Gastrocnemius medialis (tissue), 4 donors: ENCODE measurements around the gene BPHL. TPM values are rescaled to one million over a fixed set of nuclear protein-coding genes. Genes with fewer than 3 reads are reported as not detected.
A peak's percentile ranks its signal among the peaks of the same experiment; 100 is the strongest.
"Not testable (repeated sequence)": the region's sequence is repeated elsewhere in the genome, so short reads cannot be mapped to it uniquely, and the experiment has no call there.

Experiments used
- ATAC-seq, 2 donors: fragments of 150-250 bp; one replicate each; pipeline ENCODE4 v1.9.1; 2016
- DNase-seq, 2 donors: peaks; one replicate each; pipeline ENCODE4 v3.0.0-alpha.2; 2019
- H3K27ac ChIP-seq, 4 donors: fragments of 200-600 bp; sonication (generic); 1 replicate in 1 of 4; 2 replicates in 3 of 4; pipeline ENCODE4 v1.5.1; 2016 to 2018; ENCODE audit warnings: mild to moderate bottlenecking in 2 of 4, moderate library complexity in 1 of 4
- H3K27me3 ChIP-seq, 3 donors: fragments of 200-600 bp; sonication (generic) in 2 of 3; 1 replicate in 1 of 3; 2 replicates in 2 of 3; pipeline versions ENCODE4 v1.5.1 to v1.6.0; 2016 to 2019; ENCODE audit warnings: mild to moderate bottlenecking in 1 of 3, moderate library complexity in 1 of 3
- H3K36me3 ChIP-seq, 2 donors: fragments of 200-600 bp; sonication (generic) in 1 of 2; one replicate each; pipeline ENCODE4 v1.5.1; 2017 to 2018
- H3K4me1 ChIP-seq, 2 donors: fragments of 200-600 bp; sonication (generic) in 1 of 2; one replicate each; pipeline ENCODE4 v1.5.1; 2016 to 2017; ENCODE audit warnings: mild to moderate bottlenecking in 2 of 2
- H3K4me3 ChIP-seq, 4 donors: fragments of 200-600 bp; sonication (generic) in 3 of 4; 1 replicate in 1 of 4; 2 replicates in 3 of 4; pipeline ENCODE4 v1.5.1; 2016 to 2019; ENCODE audit warnings: mild to moderate bottlenecking in 2 of 4
- H3K9me3 ChIP-seq, 3 donors: fragments of 200-600 bp; sonication (generic) in 2 of 3; 1 replicate in 1 of 3; 2 replicates in 2 of 3; pipeline ENCODE4 v1.5.1; 2016 to 2019
- POLR2A ChIP-seq, 2 donors: fragments of 450-650 bp; IDR thresholded peaks; one replicate each; pipeline ENCODE4 v1.6.1; 2017; ENCODE audit warnings: antibody characterized with exemption in 2 of 2, mild to moderate bottlenecking in 2 of 2, moderate library complexity in 2 of 2
- in situ Hi-C, 4 donors: fragments of 200-750 bp; cut with MboI; loops; one replicate each; pipeline versions ENCODE4 v1.15.0 to v1.8.0; 2017; ENCODE audit warnings: low sequenced_read_pairs in 4 of 4
- intact Hi-C: fragments of 100-400 bp; cut with DNase I; formaldehyde crosslinking; loops from one replicate; pipeline ENCODE4 v1.15.1; 2023; ENCODE audit warnings: low total_unique reads
- total RNA-seq, 4 donors: library from RNA; depleted of rRNA; stranded (reverse); fragments of >200 nt; gene quantifications; one replicate each; pipeline versions ENCODE4 v1.1.0 to v1.2.3, GENCODE V29; 2016
- TF ChIP-seq, protein P1 (sequence below), 5 experiments: fragments of 450-650 bp in 3 of 5; fragments of 200-600 bp in 2 of 5; sonication (generic) in 2 of 5; IDR thresholded peaks in 4 of 5; conservative IDR thresholded peaks in 1 of 5; 1 replicate in 4 of 5; 2 replicates in 1 of 5; pipeline ENCODE4 v1.5.1; 2016 to 2019; ENCODE audit warnings: antibody characterized with exemption in 5 of 5, mild to moderate bottlenecking in 3 of 5, moderate library complexity in 3 of 5

Gene BPHL
- total RNA-seq, 4 donors from 2014 or later, result 4.7 to 8.7 (median 5.8) TPM

DNA sequence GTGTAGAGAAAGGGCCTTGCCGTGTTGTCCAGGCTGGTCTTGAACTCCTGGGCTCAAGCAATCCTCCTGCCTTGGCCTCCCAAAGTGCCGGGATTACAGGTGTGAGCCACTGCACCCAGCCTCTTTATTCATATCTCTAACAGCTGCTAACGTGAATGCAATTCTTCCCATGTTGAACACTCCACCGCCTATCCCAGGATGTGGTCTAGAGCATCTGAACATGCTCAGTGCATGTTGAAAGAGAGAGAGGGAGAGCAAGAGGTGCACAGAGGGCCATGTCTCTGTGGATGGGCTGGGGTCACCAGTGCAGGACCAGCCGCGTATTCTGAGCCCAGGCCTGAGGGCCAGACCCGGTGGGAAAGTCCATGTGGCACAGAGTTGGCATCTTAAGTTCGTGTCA is 26.1 kb downstream of the BPHL start:
- TF ChIP-seq, protein P1, sequence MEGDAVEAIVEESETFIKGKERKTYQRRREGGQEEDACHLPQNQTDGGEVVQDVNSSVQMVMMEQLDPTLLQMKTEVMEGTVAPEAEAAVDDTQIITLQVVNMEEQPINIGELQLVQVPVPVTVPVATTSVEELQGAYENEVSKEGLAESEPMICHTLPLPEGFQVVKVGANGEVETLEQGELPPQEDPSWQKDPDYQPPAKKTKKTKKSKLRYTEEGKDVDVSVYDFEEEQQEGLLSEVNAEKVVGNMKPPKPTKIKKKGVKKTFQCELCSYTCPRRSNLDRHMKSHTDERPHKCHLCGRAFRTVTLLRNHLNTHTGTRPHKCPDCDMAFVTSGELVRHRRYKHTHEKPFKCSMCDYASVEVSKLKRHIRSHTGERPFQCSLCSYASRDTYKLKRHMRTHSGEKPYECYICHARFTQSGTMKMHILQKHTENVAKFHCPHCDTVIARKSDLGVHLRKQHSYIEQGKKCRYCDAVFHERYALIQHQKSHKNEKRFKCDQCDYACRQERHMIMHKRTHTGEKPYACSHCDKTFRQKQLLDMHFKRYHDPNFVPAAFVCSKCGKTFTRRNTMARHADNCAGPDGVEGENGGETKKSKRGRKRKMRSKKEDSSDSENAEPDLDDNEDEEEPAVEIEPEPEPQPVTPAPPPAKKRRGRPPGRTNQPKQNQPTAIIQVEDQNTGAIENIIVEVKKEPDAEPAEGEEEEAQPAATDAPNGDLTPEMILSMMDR (IDR thresholded peaks at IDR 0.05 in 4 of 5, conservative IDR thresholded peaks at IDR 0.05 in 1 of 5), result no peak
- TF ChIP-seq POLR2A (IDR thresholded peaks at IDR 0.05), result no peak
- in situ Hi-C loops, result loop anchor here in 1 of 4 donors (25.0 kb wide), 1 partner anchor 593 kb away; no protein-coding TSS in a partner anchor
- no peak overlapping the region for H3K27ac ChIP-seq
- H3K4me3 ChIP-seq, result no peak overlapping the region
- H3K4me1 ChIP-seq, result peaks cover 4 to 5% of the 10 kb centered on the region in 2 donors
- intact Hi-C loops, result no loop called here
- no peaks in the 10 kb centered on the region for H3K9me3 ChIP-seq
- H3K27me3 ChIP-seq, result no peaks in the 10 kb centered on the region
- H3K36me3 ChIP-seq, result peaks cover 2 to 52% of the 10 kb centered on the region in 2 donors
- DNase-seq (no peak), ATAC-seq (no peak)

DNA sequence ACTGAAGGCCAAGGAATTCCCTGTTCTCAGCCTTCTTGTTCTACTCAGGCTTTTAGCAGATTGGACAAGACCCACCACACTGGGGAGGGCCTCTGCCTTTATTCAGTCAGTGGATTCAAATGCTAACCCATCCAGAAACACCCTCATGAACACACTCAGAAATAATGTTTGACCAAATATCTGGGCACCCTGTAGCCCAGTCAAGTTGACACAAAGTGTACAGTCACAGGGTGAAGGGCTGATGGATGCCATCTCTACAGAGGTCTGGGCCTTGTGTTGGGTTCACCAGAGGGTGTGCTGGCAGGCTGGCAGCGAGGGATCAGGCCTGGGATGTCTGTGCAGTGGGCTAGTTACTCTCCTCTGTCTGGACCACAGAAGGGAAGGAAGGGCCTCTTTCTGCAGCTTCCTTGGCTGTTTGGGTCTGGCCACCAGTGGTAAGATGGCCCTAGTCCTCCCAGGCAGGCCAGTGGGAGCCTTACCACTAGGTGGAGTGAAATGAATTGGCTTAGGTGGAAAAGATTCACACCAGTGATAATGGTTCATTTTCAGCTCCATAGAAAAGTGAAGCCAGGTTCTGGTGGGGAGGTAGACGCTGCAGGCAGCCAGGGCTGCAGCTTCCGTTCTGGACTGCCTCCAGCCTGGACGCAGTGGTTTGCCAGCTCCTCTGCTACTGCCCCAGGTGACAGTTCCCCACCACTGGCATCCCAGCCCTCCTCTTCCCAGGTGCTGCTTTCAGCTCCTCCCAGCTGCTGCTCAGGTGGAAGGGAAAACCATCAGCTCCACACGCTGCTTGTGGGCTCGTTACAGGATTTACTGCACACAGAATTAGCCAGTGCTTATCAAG is 29.6 kb downstream of the BPHL start:
- DNase-seq (no peak), ATAC-seq (no peak)
- Histone ChIP-seq H3K36me3 (peaks cover 0 to 21% of the 10 kb centered on the region in 2 donors), H3K27ac (no peak overlapping the region), H3K27me3 (no peaks in the 10 kb centered on the region), H3K4me3 (no peak overlapping the region), H3K4me1 (peaks cover 3 to 11% of the 10 kb centered on the region in 2 donors), H3K9me3 (no peaks in the 10 kb centered on the region)
- intact Hi-C loops (no loop called here), in situ Hi-C loops (loop anchor here in 1 of 4 donors (25.0 kb wide), 1 partner anchor 589 kb away; no protein-coding TSS in a partner anchor)
- TF ChIP-seq, protein P1 (IDR thresholded peaks at IDR 0.05 in 4 of 5, conservative IDR thresholded peaks at IDR 0.05 in 1 of 5), result no peak
- TF ChIP-seq POLR2A (IDR thresholded peaks at IDR 0.05), result no peak

DNA sequence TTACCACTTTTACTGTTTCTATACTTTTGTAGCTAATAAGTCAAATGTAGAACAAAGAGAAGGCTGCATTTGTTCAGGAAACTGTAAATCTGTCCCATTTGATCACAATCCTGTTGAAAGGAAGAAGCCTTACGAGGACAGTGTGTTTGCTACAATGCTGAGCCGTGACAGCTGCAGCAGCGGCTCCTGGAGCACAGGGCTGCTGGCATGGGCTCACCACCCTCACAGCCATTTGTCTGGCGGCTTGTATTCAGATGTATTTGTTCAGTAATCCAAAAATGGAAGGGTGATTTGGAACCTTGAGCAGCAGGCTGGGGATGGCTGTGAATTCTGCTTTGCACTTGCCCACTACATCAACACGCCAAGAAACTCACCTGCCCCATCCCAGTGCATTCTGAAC is 33.2 kb downstream of the BPHL start:
- ATAC-seq, result peak in 1 of 2 donors; percentile 33
- in situ Hi-C loops, result no loop called here

DNA sequence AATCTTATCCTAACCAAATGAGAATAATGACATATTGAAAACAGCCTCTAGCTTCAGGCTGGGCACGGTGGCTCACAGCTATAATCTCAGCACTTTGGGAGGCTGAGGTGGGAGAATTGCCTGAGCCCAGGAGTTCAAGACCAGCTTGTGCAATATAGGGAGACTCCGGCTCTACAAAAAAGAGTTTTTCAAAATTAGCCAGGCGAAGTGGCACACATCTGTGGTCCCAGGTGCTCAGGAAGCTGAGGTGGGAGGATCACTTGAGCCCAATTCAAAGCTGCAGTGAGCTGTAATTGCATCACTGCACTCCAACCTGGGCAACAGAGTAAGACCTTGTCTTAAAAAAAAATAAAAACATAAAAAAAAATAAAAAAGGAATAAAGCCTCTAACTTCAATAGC is 34.2 kb downstream of the BPHL start:
- Histone ChIP-seq H3K36me3 (peaks cover 0 to 10% of the 10 kb centered on the region in 2 donors), H3K9me3 (no peaks in the 10 kb centered on the region), H3K27ac (no peak overlapping the region), H3K4me1 (peaks cover 8 to 11% of the 10 kb centered on the region in 2 donors), H3K4me3 (no peak overlapping the region), H3K27me3 (no peaks in the 10 kb centered on the region)
- TF ChIP-seq POLR2A (IDR thresholded peaks at IDR 0.05), result no peak
- TF ChIP-seq, protein P1 (IDR thresholded peaks at IDR 0.05 in 4 of 5, conservative IDR thresholded peaks at IDR 0.05 in 1 of 5), result no peak
- ATAC-seq, result no peak
- in situ Hi-C loops (no loop called here), intact Hi-C loops (no loop called here)
- no peak for DNase-seq

More for the DNA sequence above, 33.2 kb downstream of the BPHL start:
- intact Hi-C loops, result loop anchor here (2.0 kb wide), 1 partner anchor 21 kb away; no protein-coding TSS in a partner anchor
- TF ChIP-seq POLR2A (IDR thresholded peaks at IDR 0.05), result no peak
- TF ChIP-seq, protein P1 (IDR thresholded peaks at IDR 0.05 in 4 of 5, conservative IDR thresholded peaks at IDR 0.05 in 1 of 5), result no peak
- H3K4me3 ChIP-seq, result no peak overlapping the region
- peaks cover 5 to 11% of the 10 kb centered on the region in 2 donors for H3K4me1 ChIP-seq
- H3K9me3 ChIP-seq, result no peaks in the 10 kb centered on the region
- peak overlapping the region in 3 of 4 donors; percentile 7 to 45 (median 36) for H3K27ac ChIP-seq
- H3K27me3 ChIP-seq, result no peaks in the 10 kb centered on the region
- H3K36me3 ChIP-seq, result peaks cover 0 to 13% of the 10 kb centered on the region in 2 donors
- no peak for DNase-seq

DNA sequence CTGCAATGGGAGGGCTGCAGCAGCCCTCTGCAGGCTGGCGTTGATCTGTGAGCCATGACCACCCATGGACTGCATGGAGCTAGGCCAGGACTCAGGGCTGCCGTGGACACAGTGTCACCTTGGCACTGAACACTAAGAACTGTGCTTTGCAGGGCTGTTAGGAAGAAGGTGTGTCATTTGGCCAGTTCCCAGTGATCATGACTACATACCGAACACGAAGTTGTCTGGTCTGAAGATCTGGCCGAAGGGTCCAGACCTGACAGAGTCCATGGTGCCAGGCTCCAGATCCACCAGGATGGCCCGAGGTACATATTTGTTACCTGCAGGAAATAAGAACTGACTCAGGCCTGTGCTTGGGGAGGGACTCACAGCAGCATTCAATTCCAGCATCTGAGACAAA is 36.9 kb downstream of the BPHL start:
- peak in 1 of 2 donors; percentile 17 for ATAC-seq
- Histone ChIP-seq H3K27ac (peak overlapping the region in 2 of 4 donors; percentile 40 to 46), H3K4me1 (peaks cover 8 to 11% of the 10 kb centered on the region in 2 donors)
- H3K4me3 ChIP-seq, H3K27me3 ChIP-seq, in situ Hi-C loops, H3K36me3 ChIP-seq, DNase-seq, H3K9me3 ChIP-seq: not testable (repeated sequence)
- intact Hi-C loops, result loop anchor here (5.0 kb wide), 1 partner anchor 72 kb away; the partner anchor contains the start of gene TUBB2B

DNA sequence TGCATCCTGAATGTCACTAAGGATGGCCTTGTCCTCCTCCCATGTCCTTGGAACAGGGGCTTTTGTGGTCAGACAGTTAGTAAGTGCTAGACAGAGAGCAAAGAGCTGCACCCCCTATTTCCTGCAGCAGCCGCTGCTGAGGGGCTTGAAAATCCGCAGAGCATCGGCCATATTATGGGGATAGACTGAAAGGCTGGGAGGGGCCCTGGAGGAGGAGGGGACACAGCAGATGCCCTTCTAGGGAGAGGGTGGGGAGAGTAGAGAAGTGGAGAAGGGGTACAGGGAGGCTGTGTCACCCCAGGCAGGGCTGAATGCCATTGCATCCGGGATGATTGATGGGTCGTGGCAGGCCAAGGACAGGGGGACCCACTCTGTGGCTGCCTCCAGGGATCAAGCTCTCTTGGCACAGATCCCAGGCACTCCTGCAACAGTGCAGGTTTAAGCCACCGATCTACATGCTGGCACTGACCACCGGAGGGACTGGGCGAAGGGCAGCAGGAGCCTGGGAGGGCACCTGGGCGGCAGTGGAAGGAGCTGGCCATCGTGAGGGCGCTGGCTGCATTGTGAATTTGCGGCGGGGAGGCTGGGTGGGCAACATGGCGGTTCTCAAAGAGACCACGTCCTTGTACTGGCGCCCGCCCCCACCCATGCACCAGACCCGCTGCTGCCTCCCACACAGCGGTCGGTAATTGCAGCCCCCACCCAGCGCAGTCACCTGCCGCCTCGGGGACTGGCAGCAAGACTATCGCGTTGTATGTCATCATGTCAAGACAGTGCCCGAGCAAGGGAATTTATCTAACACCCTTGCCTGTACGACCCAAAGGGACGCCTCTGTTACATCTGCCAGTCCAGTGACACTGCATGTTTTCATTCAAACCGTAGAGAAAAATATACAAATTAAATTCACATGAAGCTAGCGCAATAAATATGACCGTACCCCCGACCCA is 37.9 kb downstream of the BPHL start:
- intact Hi-C loops, result loop anchor here (2.0 to 5.0 kb wide), 2 partner anchors 38 to 71 kb away; partner anchors contain the start of genes BPHL and TUBB2B
- ATAC-seq (peak in 1 of 2 donors; percentile 40), DNase-seq (peak in 1 of 2 donors; percentile 20)
- H3K36me3 ChIP-seq, in situ Hi-C loops, H3K4me1 ChIP-seq, H3K9me3 ChIP-seq, H3K27me3 ChIP-seq: not testable (repeated sequence)
- H3K4me3 ChIP-seq, result peak overlapping the region; percentile 74 to 96 (median 87)
- H3K27ac ChIP-seq, result peak overlapping the region; percentile 87 to 93 (median 90)
